ENCODE data around the gene MARS1. TPM values are rescaled to one million over a fixed set of nuclear protein-coding genes. Genes with fewer than 3 reads are reported as not detected.
"Not testable (repeated sequence)": the region's sequence is repeated elsewhere in the genome, so short reads cannot be mapped to it uniquely, and the experiment has no call there.

The MARS1 gene
- polyA plus RNA-seq, 3 donors from 2014 or later: 100 to 158 (median 114) TPM

GRCh38 chr12:57497223-57498131 is 9.6 kb downstream of the MARS1 start:
- Mint-ChIP-seq H3K27me3 (ENCODE audit: low read depth in 3 of 3) (peaks cover 0 to 4% (median 0%) of the 10 kb centered on the region in 3 donors), H3K27ac (peak overlapping the region in 3 of 6 donors; percentile 46 to 47 (median 47)), H3K36me3 (peaks cover 30 to 52% (median 30%) of the 10 kb centered on the region in 3 donors), H3K4me1 (peaks cover 0 to 6% of the 10 kb centered on the region in 2 donors), H3K9me3 (no peaks in the 10 kb centered on the region), H3K4me3 (no peak overlapping the region)
- DNase-seq: no peak

- Mint-ChIP-seq H3K4me3 (no peak overlapping the region), H3K9me3 (no peaks in the 10 kb centered on the region), H3K4me1 (peaks cover 0 to 4% of the 10 kb centered on the region in 2 donors), H3K36me3 (peaks cover 24 to 46% (median 34%) of the 10 kb centered on the region in 3 donors), H3K27me3 (ENCODE audit: low read depth in 3 of 3) (peaks cover 0 to 2% (median 0%) of the 10 kb centered on the region in 3 donors), H3K27ac (peak overlapping the region in 1 of 6 donors; percentile 46)
- no peak for DNase-seq
Measured at GRCh38 chr12:57498132-57498502, 10.2 kb downstream of the MARS1 start.

- H3K4me1 Mint-ChIP-seq: peaks cover 0 to 4% of the 10 kb centered on the region in 2 donors
- H3K27me3 Mint-ChIP-seq (ENCODE audit: low read depth in 3 of 3): peaks cover 0 to 2% (median 0%) of the 10 kb centered on the region in 3 donors
- no peak overlapping the region for H3K27ac Mint-ChIP-seq
- no peak for DNase-seq
- H3K9me3 Mint-ChIP-seq: no peaks in the 10 kb centered on the region
- H3K36me3 Mint-ChIP-seq: peaks cover 24 to 47% (median 34%) of the 10 kb centered on the region in 3 donors
- no peak overlapping the region for H3K4me3 Mint-ChIP-seq
Measured at GRCh38 chr12:57498571-57498970, 10.7 kb downstream of the MARS1 start.

- Mint-ChIP-seq H3K27ac (no peak overlapping the region), H3K27me3 (ENCODE audit: low read depth in 3 of 3) (no peaks in the 10 kb centered on the region), H3K4me1 (peaks cover 0 to 4% of the 10 kb centered on the region in 2 donors), H3K4me3 (no peak overlapping the region), H3K9me3 (no peaks in the 10 kb centered on the region), H3K36me3 (peaks cover 28 to 50% (median 37%) of the 10 kb centered on the region in 3 donors)
- no peak for DNase-seq
Measured at GRCh38 chr12:57500213-57500612, 12.3 kb downstream of the MARS1 start.

GRCh38 chr12:57502311-57502969 is 14.6 kb downstream of the MARS1 start:
- peaks cover 28 to 48% (median 30%) of the 10 kb centered on the region in 3 donors for H3K36me3 Mint-ChIP-seq
- H3K9me3 Mint-ChIP-seq; DNase-seq; H3K27me3 Mint-ChIP-seq (ENCODE audit: low read depth in 3 of 3); H3K4me1 Mint-ChIP-seq; H3K4me3 Mint-ChIP-seq: not testable (repeated sequence)
- H3K27ac Mint-ChIP-seq: peak overlapping the region in 3 of 6 donors; percentile 15 to 88 (median 84)

- not testable (repeated sequence) for H3K4me1 Mint-ChIP-seq; H3K4me3 Mint-ChIP-seq; H3K9me3 Mint-ChIP-seq; H3K27ac Mint-ChIP-seq; H3K27me3 Mint-ChIP-seq (ENCODE audit: low read depth in 3 of 3); DNase-seq
- peaks cover 9 to 32% (median 16%) of the 10 kb centered on the region in 3 donors for H3K36me3 Mint-ChIP-seq
Measured at GRCh38 chr12:57506541-57506940, 18.7 kb downstream of the MARS1 start.

- H3K4me1 Mint-ChIP-seq: peaks cover 0 to 17% of the 10 kb centered on the region in 2 donors
- H3K27ac Mint-ChIP-seq; H3K27me3 Mint-ChIP-seq (ENCODE audit: low read depth in 3 of 3); DNase-seq; H3K4me3 Mint-ChIP-seq; H3K9me3 Mint-ChIP-seq: not testable (repeated sequence)
- H3K36me3 Mint-ChIP-seq: peaks cover 15 to 38% (median 16%) of the 10 kb centered on the region in 3 donors
Measured at GRCh38 chr12:57507796-57508195, 19.9 kb downstream of the MARS1 start.

- DNase-seq: no peak
- H3K9me3 Mint-ChIP-seq: no peaks in the 10 kb centered on the region
- peaks cover 0 to 17% of the 10 kb centered on the region in 2 donors for H3K4me1 Mint-ChIP-seq
- peaks cover 11 to 52% (median 18%) of the 10 kb centered on the region in 3 donors for H3K36me3 Mint-ChIP-seq
- no peaks in the 10 kb centered on the region for H3K27me3 Mint-ChIP-seq (ENCODE audit: low read depth in 3 of 3)
- peak overlapping the region in 1 of 6 donors; percentile 2 for H3K27ac Mint-ChIP-seq
- no peak overlapping the region for H3K4me3 Mint-ChIP-seq
Measured at GRCh38 chr12:57511161-57511560, 23.3 kb downstream of the MARS1 start.

- DNase-seq: no peak
- Mint-ChIP-seq H3K4me1 (peaks cover 0 to 17% of the 10 kb centered on the region in 2 donors), H3K9me3 (no peaks in the 10 kb centered on the region), H3K27me3 (ENCODE audit: low read depth in 3 of 3) (peaks cover 0 to under 1% (median 0%) of the 10 kb centered on the region in 3 donors), H3K4me3 (no peak overlapping the region), H3K36me3 (peaks cover 16 to 55% (median 23%) of the 10 kb centered on the region in 3 donors), H3K27ac (peak overlapping the region; percentile 6 to 75 (median 54))
Measured at GRCh38 chr12:57511588-57512325, 23.9 kb downstream of the MARS1 start.

- Mint-ChIP-seq H3K4me1 (peaks cover 4 to 21% of the 10 kb centered on the region in 2 donors), H3K9me3 (no peaks in the 10 kb centered on the region), H3K36me3 (peaks cover 16 to 64% (median 30%) of the 10 kb centered on the region in 3 donors), H3K4me3 (no peak overlapping the region), H3K27ac (peak overlapping the region in 4 of 6 donors; percentile 6 to 83 (median 29)), H3K27me3 (ENCODE audit: low read depth in 3 of 3) (peaks cover 0 to 5% (median 2%) of the 10 kb centered on the region in 3 donors)
- no peak for DNase-seq
Measured at GRCh38 chr12:57512665-57513064, 24.8 kb downstream of the MARS1 start.

- DNase-seq: no peak
- H3K27me3 Mint-ChIP-seq (ENCODE audit: low read depth in 3 of 3): peaks cover 0 to 6% (median 2%) of the 10 kb centered on the region in 3 donors
- peaks cover 16 to 67% (median 30%) of the 10 kb centered on the region in 3 donors for H3K36me3 Mint-ChIP-seq
- H3K4me3 Mint-ChIP-seq: no peak overlapping the region
- peaks cover 7 to 27% of the 10 kb centered on the region in 2 donors for H3K4me1 Mint-ChIP-seq
- no peaks in the 10 kb centered on the region for H3K9me3 Mint-ChIP-seq
- peak overlapping the region in 4 of 6 donors; percentile 18 to 83 (median 57) for H3K27ac Mint-ChIP-seq
Measured at GRCh38 chr12:57513266-57513665, 25.4 kb downstream of the MARS1 start.

GRCh38 chr12:57513677-57514076 is 25.8 kb downstream of the MARS1 start:
- DNase-seq; H3K4me3 Mint-ChIP-seq; H3K9me3 Mint-ChIP-seq; H3K27ac Mint-ChIP-seq; H3K27me3 Mint-ChIP-seq (ENCODE audit: low read depth in 3 of 3): not testable (repeated sequence)
- Mint-ChIP-seq H3K36me3 (peaks cover 16 to 70% (median 30%) of the 10 kb centered on the region in 3 donors), H3K4me1 (peaks cover 11 to 31% of the 10 kb centered on the region in 2 donors)

- H3K4me1 Mint-ChIP-seq: peaks cover 17 to 37% of the 10 kb centered on the region in 2 donors
Measured at GRCh38 chr12:57514246-57514645, 26.4 kb downstream of the MARS1 start.

More at GRCh38 chr12:57514246-57514645, 26.4 kb downstream of the MARS1 start:
- not testable (repeated sequence) for H3K9me3 Mint-ChIP-seq; DNase-seq; H3K27me3 Mint-ChIP-seq (ENCODE audit: low read depth in 3 of 3); H3K4me3 Mint-ChIP-seq
- Mint-ChIP-seq H3K27ac (peak overlapping the region in 4 of 6 donors; percentile 10 to 62 (median 40)), H3K36me3 (peaks cover 16 to 66% (median 30%) of the 10 kb centered on the region in 3 donors)
